Naive thymus-derived CD8-positive, alpha-beta T cell (primary cell): ENCODE data around the gene MYO3B. TPM values are rescaled to one million over a fixed set of nuclear protein-coding genes. Genes with fewer than 3 reads are reported as not detected.

Experiments used
- ATAC-seq, 2 donors: fragments of 150-1000 bp; cut with Tn5 transposase in 1 of 2; sonication (Bioruptor Pico), chemical (Tn5 transposase) in 1 of 2; 1 replicate in 1 of 2; 2 replicates in 1 of 2; pipeline ENCODE4 v1.10.0; 2021; ENCODE audit warnings: mild to moderate bottlenecking in 2 of 2, moderate library complexity in 2 of 2
- POLR2A ChIA-PET: fragments of 350-600 bp; sonication (Branson Sonifier 250); formaldehyde crosslinking; loops from one replicate; lab custom pipeline; 2021; ENCODE audit warnings: antibody characterized with exemption; lab: Charles Lee
- DNase-seq, 10 donors: peaks; one replicate each; pipeline versions ENCODE4 v3.0.0 to v3.0.0-alpha.2; 2020 to 2022
- H3K27ac Mint-ChIP-seq, 10 donors: one replicate each; pipeline ENCODE4 v1.8.0; 2020 to 2022; ENCODE audit warnings: mild to moderate bottlenecking in 10 of 10, mixed read lengths in 10 of 10, moderate library complexity in 4 of 10, inconsistent platforms in 1 of 10
- H3K27me3 Mint-ChIP-seq, 5 donors: one replicate each; pipeline ENCODE4 v1.8.0; 2021 to 2022; ENCODE audit warnings: mixed read lengths in 5 of 5
- H3K36me3 Mint-ChIP-seq, 3 donors: one replicate each; pipeline ENCODE4 v1.8.0; 2020 to 2022; ENCODE audit warnings: mixed read lengths in 3 of 3, mild to moderate bottlenecking in 2 of 3, inconsistent platforms in 1 of 3
- H3K4me1 Mint-ChIP-seq, 4 donors: one replicate each; pipeline ENCODE4 v1.8.0; 2021 to 2022; ENCODE audit warnings: mixed read lengths in 4 of 4
- H3K4me3 Mint-ChIP-seq, 10 donors: one replicate each; pipeline ENCODE4 v1.8.0; 2020 to 2022; ENCODE audit warnings: mild to moderate bottlenecking in 10 of 10, mixed read lengths in 10 of 10, moderate library complexity in 6 of 10, inconsistent platforms in 1 of 10
- H3K9me3 Mint-ChIP-seq, 9 donors: one replicate each; pipeline ENCODE4 v1.8.0; 2020 to 2022; ENCODE audit warnings: mixed read lengths in 9 of 9, mild to moderate bottlenecking in 3 of 9, inconsistent platforms in 1 of 9, moderate library complexity in 1 of 9
- polyA plus RNA-seq, 3 donors: library from polyadenylated mRNA; unstranded; fragments of 300-500 nt; fragmentation: Illumina TruSeq; gene quantifications; one replicate each; pipeline ENCODE4 v1.2.3, GENCODE V29; 2021
- total RNA-seq, 8 experiments: library from RNA in 2 of 8; stranded (reverse) in 2 of 8; gene quantifications; one replicate each; pipeline ENCODE4 v1.2.3 and lab custom pipeline; 2021 to 2026

MYO3B gene
- total and polyA plus RNA-seq, 5 experiments from 2014 or later, result not detected

GRCh38 chr2:170566138-170566537, 388.2 kb downstream of the MYO3B start:
- H3K9me3 Mint-ChIP-seq, result peaks cover 0 to 1% (median 0%) of the 10 kb centered on the region in 9 donors
- no peaks in the 10 kb centered on the region for H3K36me3 Mint-ChIP-seq
- ATAC-seq, result no peak
- no peaks in the 10 kb centered on the region for H3K4me1 Mint-ChIP-seq
- H3K27me3 Mint-ChIP-seq, result peaks cover 4 to 27% (median 8%) of the 10 kb centered on the region in 5 donors
- no peak overlapping the region for H3K4me3 Mint-ChIP-seq
- H3K27ac Mint-ChIP-seq, result no peak overlapping the region
- POLR2A ChIA-PET, result no interaction called here
- DNase-seq, result no peak

- Mint-ChIP-seq H3K36me3 (no peaks in the 10 kb centered on the region), H3K4me1 (no peaks in the 10 kb centered on the region), H3K27me3 (peaks cover 11 to 30% (median 14%) of the 10 kb centered on the region in 5 donors), H3K9me3 (peaks cover 0 to 1% (median 0%) of the 10 kb centered on the region in 9 donors), H3K4me3 (no peak overlapping the region), H3K27ac (no peak overlapping the region)
- POLR2A ChIA-PET, result no interaction called here
- no peak for DNase-seq
- no peak for ATAC-seq
These were observed 389.5 kb downstream of the MYO3B start for GRCh38 chr2:170567429-170567828.

- peaks cover 11 to 30% (median 14%) of the 10 kb centered on the region in 5 donors for H3K27me3 Mint-ChIP-seq
- no peaks in the 10 kb centered on the region for H3K36me3 Mint-ChIP-seq
- DNase-seq, result no peak
- H3K4me3 Mint-ChIP-seq, result no peak overlapping the region
- no peaks in the 10 kb centered on the region for H3K4me1 Mint-ChIP-seq
- ATAC-seq, result no peak
- POLR2A ChIA-PET, result no interaction called here
- no peaks in the 10 kb centered on the region for H3K9me3 Mint-ChIP-seq
- H3K27ac Mint-ChIP-seq, result no peak overlapping the region
These were observed 390.6 kb downstream of the MYO3B start for GRCh38 chr2:170568511-170568910.

GRCh38 chr2:170571612-170572011, 393.7 kb downstream of the MYO3B start:
- Mint-ChIP-seq H3K36me3 (no peaks in the 10 kb centered on the region), H3K27me3 (peaks cover 11 to 30% (median 16%) of the 10 kb centered on the region in 5 donors), H3K27ac (no peak overlapping the region), H3K9me3 (no peaks in the 10 kb centered on the region), H3K4me3 (no peak overlapping the region), H3K4me1 (no peaks in the 10 kb centered on the region)
- POLR2A ChIA-PET, result no interaction called here
- no peak for ATAC-seq
- no peak for DNase-seq

GRCh38 chr2:170573671-170574070, 395.7 kb downstream of the MYO3B start:
- POLR2A ChIA-PET, result no interaction called here
- H3K4me3 Mint-ChIP-seq, result no peak overlapping the region
- H3K9me3 Mint-ChIP-seq, result no peaks in the 10 kb centered on the region
- ATAC-seq (no peak), DNase-seq (no peak)
- peaks cover 11 to 30% (median 16%) of the 10 kb centered on the region in 5 donors for H3K27me3 Mint-ChIP-seq
- H3K27ac Mint-ChIP-seq, result no peak overlapping the region
- H3K36me3 Mint-ChIP-seq, result no peaks in the 10 kb centered on the region
- H3K4me1 Mint-ChIP-seq, result no peaks in the 10 kb centered on the region

GRCh38 chr2:170576296-170576695, 398.3 kb downstream of the MYO3B start:
- DNase-seq (no peak), ATAC-seq (no peak)
- Mint-ChIP-seq H3K9me3 (no peaks in the 10 kb centered on the region), H3K27ac (no peak overlapping the region), H3K4me1 (no peaks in the 10 kb centered on the region), H3K36me3 (no peaks in the 10 kb centered on the region), H3K4me3 (no peak overlapping the region), H3K27me3 (peaks cover 4 to 13% (median 8%) of the 10 kb centered on the region in 5 donors)
- POLR2A ChIA-PET, result no interaction called here

GRCh38 chr2:170577356-170577755, 399.4 kb downstream of the MYO3B start:
- Mint-ChIP-seq H3K9me3 (no peaks in the 10 kb centered on the region), H3K36me3 (no peaks in the 10 kb centered on the region), H3K27me3 (peaks cover 0 to 8% (median 1%) of the 10 kb centered on the region in 5 donors), H3K4me3 (no peak overlapping the region), H3K27ac (no peak overlapping the region), H3K4me1 (no peaks in the 10 kb centered on the region)
- ATAC-seq, result no peak
- POLR2A ChIA-PET, result no interaction called here
- DNase-seq, result no peak

- peaks cover 0 to 3% (median 0%) of the 10 kb centered on the region in 5 donors for H3K27me3 Mint-ChIP-seq
These were observed 400.7 kb downstream of the MYO3B start for GRCh38 chr2:170578606-170579005.

GRCh38 chr2:170579511-170579910, 401.6 kb downstream of the MYO3B start:
- Mint-ChIP-seq H3K27me3 (peaks cover 0 to 1% (median 0%) of the 10 kb centered on the region in 5 donors), H3K4me3 (no peak overlapping the region), H3K9me3 (no peaks in the 10 kb centered on the region), H3K27ac (no peak overlapping the region), H3K4me1 (no peaks in the 10 kb centered on the region), H3K36me3 (no peaks in the 10 kb centered on the region)
- ATAC-seq, result no peak
- POLR2A ChIA-PET, result no interaction called here
- DNase-seq, result no peak

More at GRCh38 chr2:170578606-170579005, 400.7 kb downstream of the MYO3B start:
- Mint-ChIP-seq H3K4me3 (no peak overlapping the region), H3K27ac (no peak overlapping the region), H3K36me3 (no peaks in the 10 kb centered on the region), H3K9me3 (no peaks in the 10 kb centered on the region), H3K4me1 (no peaks in the 10 kb centered on the region)
- POLR2A ChIA-PET, result no interaction called here
- DNase-seq, result no peak
- ATAC-seq, result no peak

GRCh38 chr2:170582313-170582712, 404.4 kb downstream of the MYO3B start:
- H3K27ac Mint-ChIP-seq, result no peak overlapping the region
- ATAC-seq (no peak), DNase-seq (no peak)
- no peaks in the 10 kb centered on the region for H3K36me3 Mint-ChIP-seq
- H3K4me3 Mint-ChIP-seq, result no peak overlapping the region
- no peaks in the 10 kb centered on the region for H3K9me3 Mint-ChIP-seq
- H3K4me1 Mint-ChIP-seq, result no peaks in the 10 kb centered on the region
- POLR2A ChIA-PET, result no interaction called here
- H3K27me3 Mint-ChIP-seq, result peaks cover 0 to 3% (median 0%) of the 10 kb centered on the region in 5 donors

GRCh38 chr2:170582751-170583463, 405.0 kb downstream of the MYO3B start:
- H3K27ac Mint-ChIP-seq, result no peak overlapping the region
- H3K36me3 Mint-ChIP-seq, result no peaks in the 10 kb centered on the region
- H3K4me3 Mint-ChIP-seq, result no peak overlapping the region
- no peaks in the 10 kb centered on the region for H3K4me1 Mint-ChIP-seq
- no peaks in the 10 kb centered on the region for H3K9me3 Mint-ChIP-seq
- H3K27me3 Mint-ChIP-seq, result peaks cover 0 to 3% (median 0%) of the 10 kb centered on the region in 5 donors
- POLR2A ChIA-PET, result no interaction called here
- DNase-seq (no peak), ATAC-seq (no peak)

- no peak overlapping the region for H3K4me3 Mint-ChIP-seq
- POLR2A ChIA-PET, result no interaction called here
- H3K27ac Mint-ChIP-seq, result no peak overlapping the region
- H3K36me3 Mint-ChIP-seq, result no peaks in the 10 kb centered on the region
- ATAC-seq, result no peak
- no peaks in the 10 kb centered on the region for H3K9me3 Mint-ChIP-seq
- peaks cover 0 to 1% (median 0%) of the 10 kb centered on the region in 4 donors for H3K4me1 Mint-ChIP-seq
- no peak for DNase-seq
- peaks cover 0 to 5% (median 0%) of the 10 kb centered on the region in 5 donors for H3K27me3 Mint-ChIP-seq
These were observed 407.1 kb downstream of the MYO3B start for GRCh38 chr2:170585067-170585466.

GRCh38 chr2:170586571-170587095, 408.7 kb downstream of the MYO3B start:
- no peaks in the 10 kb centered on the region for H3K9me3 Mint-ChIP-seq
- H3K36me3 Mint-ChIP-seq, result no peaks in the 10 kb centered on the region
- no peak overlapping the region for H3K27ac Mint-ChIP-seq
- POLR2A ChIA-PET, result no interaction called here
- H3K4me3 Mint-ChIP-seq, result no peak overlapping the region
- DNase-seq (no peak), ATAC-seq (no peak)
- H3K27me3 Mint-ChIP-seq, result peaks cover 0 to 5% (median 0%) of the 10 kb centered on the region in 5 donors
- H3K4me1 Mint-ChIP-seq, result peaks cover 0 to 1% (median 0%) of the 10 kb centered on the region in 4 donors
